Heart right ventricle (tissue), 16 donors: ENCODE measurements around the gene TUBB4B. TPM values are rescaled to one million over a fixed set of nuclear protein-coding genes. Genes with fewer than 3 reads are reported as not detected.
A peak's percentile ranks its signal among the peaks of the same experiment; 100 is the strongest.

Experiments
- ATAC-seq, 8 donors: fragments of 200-7000 bp; cut with Tn5 transposase; one replicate each; pipeline ENCODE4 v1.9.1; 2020; ENCODE audit warnings: mild to moderate bottlenecking in 8 of 8, moderate library complexity in 8 of 8, moderate number of reproducible peaks in 1 of 8
- DNase-seq, 2 donors: peaks; one replicate each; pipeline ENCODE4 v3.0.0-alpha.2; 2020
- H3K27ac ChIP-seq, 10 donors: fragments of 200-600 bp; sonication (generic) in 2 of 10; one replicate each; pipeline versions ENCODE4 v1.5.0 to v1.8.0; 2020 to 2022; ENCODE audit warnings: mild to moderate bottlenecking in 3 of 10
- H3K27me3 ChIP-seq, 7 donors: fragments of 200-600 bp; one replicate each; pipeline ENCODE4 v1.8.0; 2021 to 2022; ENCODE audit warnings: mild to moderate bottlenecking in 2 of 7
- H3K36me3 ChIP-seq, 9 donors: fragments of 200-600 bp; sonication (generic) in 1 of 9; one replicate each; pipeline versions ENCODE4 v1.5.0 to v1.8.0; 2020 to 2022; ENCODE audit warnings: mild to moderate bottlenecking in 2 of 9
- H3K4me1 ChIP-seq, 9 donors: fragments of 200-600 bp; sonication (generic) in 1 of 9; one replicate each; pipeline versions ENCODE4 v1.5.0 to v1.8.0; 2020 to 2022; ENCODE audit warnings: mild to moderate bottlenecking in 4 of 9
- H3K4me3 ChIP-seq, 10 donors: fragments of 200-600 bp; sonication (generic) in 2 of 10; one replicate each; pipeline versions ENCODE4 v1.5.0 to v1.8.0; 2020 to 2022; ENCODE audit warnings: mild to moderate bottlenecking in 7 of 10, moderate library complexity in 2 of 10
- H3K9me3 ChIP-seq, 11 donors: fragments of 200-600 bp in 10 of 11; sonication (generic) in 2 of 11; one replicate each; pipeline versions ENCODE4 v1.5.0 to v1.8.0; 2013 to 2022; ENCODE audit warnings: mild to moderate bottlenecking in 2 of 11, control low read depth in 1 of 11, moderate library complexity in 1 of 11
- WGBS, 2 donors: extraction: QIAGEN DNeasy Blood & Tissue Kit; methylation state at CpG; one replicate each; pipeline ENCODE4 v1.1.7; 2013; ENCODE audit warnings: inconsistent platforms in 1 of 2; 5-methylcytosine and 5-hydroxymethylcytosine counted together
- intact Hi-C, 10 donors: fragments of 100-400 bp; cut with DNase I; formaldehyde crosslinking; loops; one replicate each; pipeline versions ENCODE4 v1.11.1 to v1.14.2; 2022
- polyA plus RNA-seq, 2 donors: library from polyadenylated mRNA; stranded (reverse); fragments of 200-250 nt; gene quantifications; one replicate each; pipeline ENCODE4 v1.2.3, GENCODE V29; 2013
- total RNA-seq, 10 donors: library from RNA; stranded (reverse); fragmentation: NEBNext Ultra II Directional in 3 of 10; extraction: Animal tissue kit (Norgen Biotek cat#: 25700) in 3 of 10; gene quantifications; one replicate each; pipeline versions ENCODE4 v1.2.1 to v1.2.4, GENCODE V29; 2021 to 2023
- TF ChIP-seq, protein P1 (sequence below), 9 donors: fragments of 200-600 bp; sonication (generic) in 2 of 9; IDR thresholded peaks; one replicate each; pipeline versions ENCODE4 v1.5.0 to v1.8.0; 2021 to 2022; ENCODE audit warnings: antibody characterized with exemption in 9 of 9, mild to moderate bottlenecking in 5 of 9, moderate library complexity in 1 of 9
- donor health status: Arrhythmogenic right ventricular cardiomyopathy.
- donor health status: ischemic (EF 13 %, LVEDD 7.1; RV severe dilation, severe dysfunction).
- donor health status: healthy with polysubstance abuse.
- donor health status: DM: no; HTN: yes; CAD: no.
- donor health status: DM: no; HTN: no; CAD: no.
- donor health status: ischemic (EF 25% LVEDD 6.9; RV normal size, moderate dysfunction).
- donor health status: ischemic (EF 25% LVEDD 5.7; RV mildly dilated, moderate dysfunction).
- donor health status: healthy.
- donor health status: DM: yes; HTN: yes; CAD: no.
- donor health status: Ischemic cardiomyopathy.
- donor health status: ischemic (EF 35%, LVEDD 5.7; RV mildly dilated, moderate dysfunction).
- donor health status: nonischemic (EF 11% LVEDD 7.7; RV severe dilation, severe dysfunction).
- donor health status: DM: yes; HTN: yes; CAD: no.
- donor health status: PGD.
- donor health status: ischemic (EF 29% LVEDD 5.4; RV normal size, mild dysfunction).
- donor health status: nonischemic (EF 23%, LVEDD 6.1; RV moderate dilation, normal function).

Gene TUBB4B
- total and polyA plus RNA-seq, 12 donors, result 211 to 992 (median 355) TPM

DNA sequence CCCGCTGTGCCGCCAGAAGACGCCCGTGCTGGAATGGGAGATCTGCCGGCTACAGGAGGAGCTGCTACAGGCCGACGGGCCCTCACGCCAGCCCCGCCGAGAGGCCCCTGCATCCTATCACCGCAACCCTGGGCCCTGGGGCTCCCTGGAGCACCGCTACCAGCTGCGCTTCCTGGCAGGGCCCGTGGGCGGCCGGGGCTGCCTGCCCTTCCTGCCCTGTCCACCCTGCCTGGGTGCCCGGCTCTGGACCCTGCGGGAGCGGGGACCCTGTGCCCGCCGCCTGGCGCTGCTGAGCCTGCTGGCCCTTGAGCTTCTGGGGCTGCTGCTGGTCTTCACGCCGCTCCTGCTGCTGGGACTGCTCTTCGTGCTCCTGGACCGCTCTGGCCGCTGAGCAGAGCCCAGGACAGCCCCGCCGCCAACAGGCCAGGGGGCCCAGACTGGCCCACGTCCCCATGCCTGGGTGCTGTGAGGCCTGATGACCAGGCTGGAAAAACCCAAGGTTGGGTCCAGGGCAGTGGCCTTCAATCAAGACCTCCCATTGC lies 22.8 kb upstream of the TUBB4B start:
- Histone ChIP-seq H3K4me3 (peak overlapping the region in 6 of 10 donors; percentile 22 to 47 (median 40)), H3K4me1 (peaks cover 17 to 48% (median 30%) of the 10 kb centered on the region in 9 donors), H3K36me3 (peaks cover 0 to 31% (median 0%) of the 10 kb centered on the region in 9 donors), H3K27me3 (peaks cover 0 to 5% (median 0%) of the 10 kb centered on the region in 7 donors), H3K27ac (peak overlapping the region; percentile 13 to 83 (median 68)), H3K9me3 (no peaks in the 10 kb centered on the region)
- intact Hi-C loops, result no loop called here
- 88% methylated on average over 30 of the region's 30 CpGs for WGBS, 2 donors
- DNase-seq (no peak), ATAC-seq (no peak)
- TF ChIP-seq, protein P1, sequence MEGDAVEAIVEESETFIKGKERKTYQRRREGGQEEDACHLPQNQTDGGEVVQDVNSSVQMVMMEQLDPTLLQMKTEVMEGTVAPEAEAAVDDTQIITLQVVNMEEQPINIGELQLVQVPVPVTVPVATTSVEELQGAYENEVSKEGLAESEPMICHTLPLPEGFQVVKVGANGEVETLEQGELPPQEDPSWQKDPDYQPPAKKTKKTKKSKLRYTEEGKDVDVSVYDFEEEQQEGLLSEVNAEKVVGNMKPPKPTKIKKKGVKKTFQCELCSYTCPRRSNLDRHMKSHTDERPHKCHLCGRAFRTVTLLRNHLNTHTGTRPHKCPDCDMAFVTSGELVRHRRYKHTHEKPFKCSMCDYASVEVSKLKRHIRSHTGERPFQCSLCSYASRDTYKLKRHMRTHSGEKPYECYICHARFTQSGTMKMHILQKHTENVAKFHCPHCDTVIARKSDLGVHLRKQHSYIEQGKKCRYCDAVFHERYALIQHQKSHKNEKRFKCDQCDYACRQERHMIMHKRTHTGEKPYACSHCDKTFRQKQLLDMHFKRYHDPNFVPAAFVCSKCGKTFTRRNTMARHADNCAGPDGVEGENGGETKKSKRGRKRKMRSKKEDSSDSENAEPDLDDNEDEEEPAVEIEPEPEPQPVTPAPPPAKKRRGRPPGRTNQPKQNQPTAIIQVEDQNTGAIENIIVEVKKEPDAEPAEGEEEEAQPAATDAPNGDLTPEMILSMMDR (IDR thresholded peaks at IDR 0.05), result no peak

DNA sequence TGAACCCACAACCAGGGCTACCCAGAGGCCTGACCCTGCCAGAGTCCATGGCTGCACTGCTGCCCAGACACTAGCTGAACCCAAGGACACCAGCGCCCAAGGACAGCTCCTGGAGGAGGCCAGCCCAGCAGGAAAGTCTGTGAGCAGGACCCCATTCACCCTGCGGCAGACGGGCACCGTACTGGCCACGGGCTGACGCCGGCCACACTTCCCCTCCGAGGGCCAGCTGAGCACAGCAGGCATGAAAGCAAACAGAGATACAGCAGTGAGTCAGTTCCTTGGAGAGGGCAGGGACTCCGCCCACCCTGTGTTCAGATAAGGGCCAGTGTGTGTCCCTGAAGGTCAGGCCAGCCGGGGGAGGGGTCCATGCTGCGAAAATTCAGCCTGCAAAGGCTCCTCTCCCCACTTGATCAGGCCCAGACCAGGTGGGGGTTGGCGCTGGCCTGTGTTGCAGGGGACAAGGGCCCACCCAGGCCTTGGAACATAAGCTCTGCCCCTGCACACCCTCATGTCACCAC lies 22.3 kb upstream of the TUBB4B start:
- peaks cover 17 to 49% (median 31%) of the 10 kb centered on the region in 9 donors for H3K4me1 ChIP-seq
- no peaks in the 10 kb centered on the region for H3K9me3 ChIP-seq
- H3K27me3 ChIP-seq, result peaks cover 0 to 5% (median 0%) of the 10 kb centered on the region in 7 donors
- peak overlapping the region; percentile 13 to 83 (median 68) for H3K27ac ChIP-seq
- ATAC-seq, result peak in 3 of 8 donors; percentile 27 to 32 (median 30)
- 22 to 34% methylated on average over 12 of the region's 12 CpGs for WGBS, 2 donors
- DNase-seq, result peak in 1 of 2 donors; percentile 51
- TF ChIP-seq, protein P1 (IDR thresholded peaks at IDR 0.05), result no peak
- H3K4me3 ChIP-seq, result no peak overlapping the region
- peaks cover 0 to 29% (median 0%) of the 10 kb centered on the region in 9 donors for H3K36me3 ChIP-seq
- intact Hi-C loops, result no loop called here

DNA sequence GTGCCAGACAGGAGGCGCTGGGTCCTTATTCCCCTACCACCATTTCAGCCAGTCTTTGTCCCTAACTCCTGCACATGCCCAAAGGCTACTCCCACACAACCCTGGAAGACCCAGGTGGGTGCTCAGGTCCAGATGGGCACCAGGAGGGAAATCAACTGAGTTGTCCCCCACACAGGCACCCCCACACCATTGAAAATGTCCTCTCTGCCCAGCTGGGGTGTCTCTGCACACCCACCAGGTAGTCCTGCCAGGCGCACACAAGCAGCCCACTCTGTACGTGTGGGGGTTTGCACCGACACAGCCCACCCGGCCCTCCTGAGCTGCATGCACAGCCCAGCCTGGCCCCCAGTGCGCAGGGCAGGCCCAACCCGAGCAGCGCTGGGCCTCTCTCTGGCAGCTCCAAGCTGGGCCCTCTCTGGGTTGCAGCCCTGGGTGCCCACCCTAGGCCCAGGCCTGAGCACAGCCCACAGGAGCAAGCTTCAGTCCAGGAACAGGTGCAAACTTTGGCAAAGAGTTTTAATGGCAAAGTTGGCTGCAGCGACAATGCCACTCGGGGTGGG lies 21.2 kb upstream of the TUBB4B start:
- Histone ChIP-seq H3K27me3 (peaks cover 0 to 5% (median 0%) of the 10 kb centered on the region in 7 donors), H3K4me3 (no peak overlapping the region), H3K36me3 (peaks cover 0 to 19% (median 0%) of the 10 kb centered on the region in 9 donors), H3K4me1 (peaks cover 17 to 55% (median 37%) of the 10 kb centered on the region in 9 donors), H3K27ac (no peak overlapping the region), H3K9me3 (no peaks in the 10 kb centered on the region)
- TF ChIP-seq, protein P1 (IDR thresholded peaks at IDR 0.05), result no peak
- intact Hi-C loops, result loop anchor here in 2 of 10 donors (5.0 kb wide), 1 partner anchor 33 kb away; the partner anchor contains the start of genes ANAPC2 (in 2 of the 2) and SSNA1 (in 2 of the 2)
- no peak for ATAC-seq
- no peak for DNase-seq
- WGBS, 2 donors, result 94% methylated on average over 10 of the region's 10 CpGs

DNA sequence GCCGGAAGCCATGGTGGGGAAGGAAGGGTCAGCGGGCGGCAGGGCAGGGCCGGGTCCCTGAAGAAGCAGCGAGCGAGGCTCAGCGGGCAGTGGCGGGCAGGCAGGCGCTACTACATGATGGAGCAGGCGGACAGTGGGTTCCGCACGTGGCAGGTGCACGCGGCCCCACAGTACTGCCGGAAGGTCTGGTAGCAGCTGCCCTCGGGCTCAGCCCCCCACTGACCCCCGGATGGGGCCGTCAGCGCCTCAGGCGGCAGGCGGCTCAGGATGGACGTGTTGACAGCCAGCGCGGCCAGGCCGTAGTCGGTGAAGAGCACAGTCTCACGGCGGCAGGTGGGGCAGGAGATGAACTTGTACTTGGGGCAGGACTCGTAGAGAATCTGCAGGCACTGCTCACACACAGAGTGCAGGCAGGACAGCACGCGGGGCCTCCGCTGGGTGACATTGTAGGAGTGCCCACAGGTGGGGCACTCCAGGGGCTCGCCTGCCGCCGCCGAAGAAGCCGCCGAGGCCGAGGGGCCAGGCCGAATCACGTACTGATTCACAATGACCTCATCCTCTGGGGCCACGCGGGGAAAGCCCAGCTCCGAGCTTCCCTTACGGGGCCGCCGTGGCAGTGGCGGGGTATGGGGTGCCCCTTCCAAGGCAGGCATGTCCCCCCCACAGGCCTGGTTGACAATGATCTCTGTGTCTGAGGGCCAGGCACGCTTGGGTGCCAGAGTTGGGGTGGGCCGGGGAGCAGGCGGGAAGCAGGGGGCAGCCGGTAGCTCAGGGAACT lies 20.6 kb upstream of the TUBB4B start:
- TF ChIP-seq, protein P1 (IDR thresholded peaks at IDR 0.05), result no peak
- Histone ChIP-seq H3K4me1 (peaks cover 17 to 55% (median 37%) of the 10 kb centered on the region in 9 donors), H3K27me3 (peaks cover 0 to 5% (median 0%) of the 10 kb centered on the region in 7 donors), H3K9me3 (no peaks in the 10 kb centered on the region), H3K36me3 (peaks cover 0 to 13% (median 0%) of the 10 kb centered on the region in 9 donors), H3K4me3 (no peak overlapping the region), H3K27ac (no peak overlapping the region)
- intact Hi-C loops, result loop anchor here in 2 of 10 donors (5.0 kb wide), 1 partner anchor 33 kb away; the partner anchor contains the start of genes ANAPC2 (in 2 of the 2) and SSNA1 (in 2 of the 2)
- no peak for DNase-seq
- no peak for ATAC-seq
- 72 to 78% methylated on average over 51 to 52 of the region's 52 CpGs for WGBS, 2 donors
